Epithelial cell of esophagus (primary cell): ENCODE measurements around the gene TOR2A.

ENCODE experiments used
- DNase-seq: peaks from one replicate; pipeline ENCODE4 v3.0.0; 2010; ENCODE audit warnings: low read depth
- H3K4me3 ChIP-seq: 2 replicates; pipeline ENCODE4 v1.5.1; 2011; ENCODE audit warnings: mild to moderate bottlenecking, low read length, control low read depth
- TF ChIP-seq, protein P1 (sequence below): IDR thresholded peaks from 2 replicates; pipeline ENCODE4 v1.5.1; 2011; ENCODE audit warnings: low read depth, mild to moderate bottlenecking, low read length, control low read depth, inconsistent platforms; ENCODE audit not compliant: insufficient read depth; ENCODE audit errors: missing control alignments

Gene TOR2A

DNA sequence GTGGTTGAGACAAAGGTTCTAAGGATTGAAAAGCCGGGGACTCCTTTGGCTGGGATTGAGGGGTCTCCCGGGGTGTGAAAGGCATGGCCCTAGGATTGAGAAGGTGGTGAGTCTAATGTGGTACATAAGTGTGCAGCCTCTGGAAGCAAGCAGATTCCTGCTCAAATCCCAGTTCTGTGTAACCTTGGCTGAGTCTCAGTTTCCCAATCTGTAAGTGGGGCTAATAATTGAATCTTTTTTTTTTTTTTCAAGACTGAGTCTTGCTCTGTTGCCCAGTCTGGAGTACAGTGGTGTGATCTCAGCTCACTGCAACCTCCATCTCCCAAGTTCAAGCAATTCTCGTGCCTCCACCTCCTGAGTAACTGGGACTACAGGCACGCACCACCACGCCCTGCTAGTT, 37.5 kb upstream of the TOR2A start:
- DNase-seq, result no peak
- H3K4me3 ChIP-seq, result no peak overlapping the region
- TF ChIP-seq, protein P1, sequence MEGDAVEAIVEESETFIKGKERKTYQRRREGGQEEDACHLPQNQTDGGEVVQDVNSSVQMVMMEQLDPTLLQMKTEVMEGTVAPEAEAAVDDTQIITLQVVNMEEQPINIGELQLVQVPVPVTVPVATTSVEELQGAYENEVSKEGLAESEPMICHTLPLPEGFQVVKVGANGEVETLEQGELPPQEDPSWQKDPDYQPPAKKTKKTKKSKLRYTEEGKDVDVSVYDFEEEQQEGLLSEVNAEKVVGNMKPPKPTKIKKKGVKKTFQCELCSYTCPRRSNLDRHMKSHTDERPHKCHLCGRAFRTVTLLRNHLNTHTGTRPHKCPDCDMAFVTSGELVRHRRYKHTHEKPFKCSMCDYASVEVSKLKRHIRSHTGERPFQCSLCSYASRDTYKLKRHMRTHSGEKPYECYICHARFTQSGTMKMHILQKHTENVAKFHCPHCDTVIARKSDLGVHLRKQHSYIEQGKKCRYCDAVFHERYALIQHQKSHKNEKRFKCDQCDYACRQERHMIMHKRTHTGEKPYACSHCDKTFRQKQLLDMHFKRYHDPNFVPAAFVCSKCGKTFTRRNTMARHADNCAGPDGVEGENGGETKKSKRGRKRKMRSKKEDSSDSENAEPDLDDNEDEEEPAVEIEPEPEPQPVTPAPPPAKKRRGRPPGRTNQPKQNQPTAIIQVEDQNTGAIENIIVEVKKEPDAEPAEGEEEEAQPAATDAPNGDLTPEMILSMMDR, result no peak

DNA sequence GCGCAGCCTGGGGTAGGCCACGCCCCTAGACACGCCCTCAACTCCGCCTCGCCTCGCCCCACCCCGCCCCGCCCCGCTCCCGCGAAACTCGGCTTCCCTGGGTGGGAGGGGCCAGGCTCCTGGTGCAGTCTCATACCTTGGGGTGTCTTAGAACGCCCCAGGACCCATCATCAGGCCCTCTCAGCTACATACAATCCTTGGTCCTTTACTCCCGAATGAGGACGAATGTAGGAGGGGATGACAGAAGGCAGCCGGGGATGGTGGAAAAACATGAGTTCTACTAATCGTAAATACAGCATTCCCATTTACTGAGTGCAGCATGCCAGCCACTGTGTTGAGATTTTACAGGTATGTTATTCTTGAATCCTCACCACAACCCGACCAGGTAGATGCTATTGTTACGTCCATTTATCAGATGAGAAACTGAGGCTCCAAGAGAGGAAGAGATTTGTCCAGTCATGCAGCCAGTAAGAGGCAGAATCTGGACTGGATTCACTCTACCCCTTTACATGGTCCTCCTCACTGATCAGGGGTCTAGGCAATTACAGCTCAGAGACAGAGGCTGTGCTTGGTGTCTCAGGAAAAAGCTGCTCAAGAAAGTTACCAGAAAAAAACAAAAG, 36.6 kb upstream of the TOR2A start:
- TF ChIP-seq, protein P1, result no peak
- no peak for DNase-seq
- peak overlapping the region; percentile 21 for H3K4me3 ChIP-seq

DNA sequence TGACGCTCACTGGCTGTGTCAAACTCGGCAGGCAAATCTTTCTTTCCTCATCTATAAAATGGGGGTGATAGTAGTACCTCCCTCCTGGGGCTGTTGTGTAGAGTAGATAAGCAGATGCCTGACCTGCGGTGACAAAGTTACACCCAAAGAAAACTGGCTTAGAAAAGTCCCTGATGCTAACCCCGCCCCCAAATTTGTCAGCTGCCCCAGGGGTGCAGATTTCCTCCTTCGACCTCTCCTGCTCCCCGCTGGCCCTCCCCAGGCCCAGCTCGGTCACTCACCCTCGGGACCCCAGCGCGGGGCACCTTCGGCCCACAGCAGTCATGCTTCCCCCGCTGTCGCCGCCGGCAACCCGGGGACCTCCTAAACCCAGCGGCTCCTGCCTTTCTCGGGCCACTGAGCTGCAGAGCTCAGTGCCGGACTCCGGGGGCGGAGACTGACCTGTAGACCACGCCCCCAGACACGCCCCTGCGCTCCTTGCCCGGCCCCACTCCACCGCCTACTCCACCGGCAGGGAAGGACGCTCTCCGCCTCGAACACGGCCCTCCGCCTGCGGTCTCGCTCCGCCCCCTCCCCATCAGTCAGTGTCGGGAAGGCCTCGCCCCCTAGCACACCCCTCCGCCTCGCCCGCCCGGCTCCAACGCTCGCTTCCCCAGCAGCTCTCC, 35.9 kb upstream of the TOR2A start:
- TF ChIP-seq, protein P1, result no peak
- peak; percentile 99 for DNase-seq
- peak overlapping the region; percentile 34 for H3K4me3 ChIP-seq

DNA sequence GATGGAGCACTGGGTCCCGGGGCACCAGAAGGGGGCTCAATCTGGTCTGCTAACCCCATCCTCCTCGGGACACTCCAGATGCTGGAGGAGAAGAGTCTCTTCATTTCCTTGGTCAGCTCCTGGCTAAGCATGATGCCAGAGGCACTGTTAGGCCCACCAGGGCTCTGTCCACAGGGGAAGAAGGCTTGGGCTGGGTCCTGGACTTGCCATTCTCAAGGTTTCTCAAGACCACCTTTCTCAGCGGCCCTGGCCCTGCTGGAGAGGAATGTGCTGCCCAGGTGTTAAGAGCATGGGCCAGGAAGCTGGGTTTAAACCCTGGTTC, 35.5 kb upstream of the TOR2A start:
- no peak for DNase-seq
- TF ChIP-seq, protein P1, result no peak
- no peak overlapping the region for H3K4me3 ChIP-seq

GRCh38 chr9:127769929-127770582, 35.0 kb upstream of the TOR2A start:
- no peak overlapping the region for H3K4me3 ChIP-seq

GRCh38 chr9:127769101-127769500, 34.0 kb upstream of the TOR2A start:
- TF ChIP-seq, protein P1, result no peak
- no peak for DNase-seq
- H3K4me3 ChIP-seq, result no peak overlapping the region

More at GRCh38 chr9:127769929-127770582, 35.0 kb upstream of the TOR2A start:
- DNase-seq, result no peak
- TF ChIP-seq, protein P1, result no peak
